ENCODE data around the gene TRIP10.

TRIP10 gene

GRCh38 chr19:6730941-6731670, 8.4 kb upstream of the TRIP10 start:
- CTCF ChIA-PET: no interaction called here
- no peak for DNase-seq (ENCODE audit: extremely low spot score)
- TF ChIP-seq HDGF (IDR thresholded peaks at IDR 0.05; ENCODE audit: borderline replicate concordance) (no peak), SUZ12 (IDR thresholded peaks at IDR 0.05) (no peak), BHLHE40 (IDR thresholded peaks at IDR 0.05; ENCODE audit: borderline replicate concordance) (no peak), LEF1 (IDR thresholded peaks at IDR 0.05; ENCODE audit: borderline replicate concordance) (no peak), NFRKB (IDR thresholded peaks at IDR 0.05) (no peak), FOXA1 (IDR thresholded peaks at IDR 0.05) (no peak), FOXK2 (IDR thresholded peaks at IDR 0.05) (no peak), ZNF384 (IDR thresholded peaks at IDR 0.05) (no peak)
- POLR2A ChIA-PET: no interaction called here

DNA sequence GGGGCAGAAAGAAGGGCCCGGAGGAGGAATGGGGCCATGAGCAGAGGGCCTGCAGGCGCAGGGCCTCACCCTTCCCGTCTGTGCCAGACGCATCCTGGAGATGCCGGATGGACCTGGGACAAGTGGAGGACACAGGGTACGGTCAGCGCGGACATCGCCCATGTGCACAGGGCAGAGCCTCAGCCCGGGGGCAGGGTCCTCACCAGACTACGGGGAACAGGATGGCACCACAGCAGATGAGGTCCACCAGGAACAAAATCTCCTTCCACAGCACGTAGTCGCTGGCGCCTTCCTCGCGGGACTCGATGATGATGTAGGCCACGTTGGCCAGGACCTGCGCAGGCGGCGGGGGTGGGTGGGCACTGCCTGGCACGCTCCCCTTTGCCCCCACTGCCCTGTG, 7.7 kb upstream of the TRIP10 start:
- ChIA-PET POLR2A (no interaction called here), CTCF (no interaction called here)
- TF ChIP-seq NFRKB (IDR thresholded peaks at IDR 0.05): no peak
- no peak for TF ChIP-seq FOXA1 (IDR thresholded peaks at IDR 0.05)
- DNase-seq (ENCODE audit: extremely low spot score): no peak

- TF ChIP-seq CTBP1 (IDR thresholded peaks at IDR 0.05; ENCODE audit: borderline replicate concordance) (no peak), TARDBP (IDR thresholded peaks at IDR 0.05) (no peak), ZNF384 (IDR thresholded peaks at IDR 0.05) (no peak), SP1 (IDR thresholded peaks at IDR 0.05) (no peak), FOXK2 (IDR thresholded peaks at IDR 0.05) (no peak), FOXM1 (IDR thresholded peaks at IDR 0.05; ENCODE audit: borderline replicate concordance) (no peak)
- TF ChIP-seq, protein P1, sequence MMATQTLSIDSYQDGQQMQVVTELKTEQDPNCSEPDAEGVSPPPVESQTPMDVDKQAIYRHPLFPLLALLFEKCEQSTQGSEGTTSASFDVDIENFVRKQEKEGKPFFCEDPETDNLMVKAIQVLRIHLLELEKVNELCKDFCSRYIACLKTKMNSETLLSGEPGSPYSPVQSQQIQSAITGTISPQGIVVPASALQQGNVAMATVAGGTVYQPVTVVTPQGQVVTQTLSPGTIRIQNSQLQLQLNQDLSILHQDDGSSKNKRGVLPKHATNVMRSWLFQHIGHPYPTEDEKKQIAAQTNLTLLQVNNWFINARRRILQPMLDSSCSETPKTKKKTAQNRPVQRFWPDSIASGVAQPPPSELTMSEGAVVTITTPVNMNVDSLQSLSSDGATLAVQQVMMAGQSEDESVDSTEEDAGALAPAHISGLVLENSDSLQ (IDR thresholded peaks at IDR 0.05): no peak
- no peak for DNase-seq (ENCODE audit: extremely low spot score)
- ChIA-PET POLR2A (no interaction called here), CTCF (no interaction called here)
Measured at GRCh38 chr19:6732803-6733337, 6.6 kb upstream of the TRIP10 start.

GRCh38 chr19:6733338-6734095, 6.0 kb upstream of the TRIP10 start:
- POLR2A ChIA-PET: no interaction called here
- TF ChIP-seq TARDBP (IDR thresholded peaks at IDR 0.05) (no peak), SUZ12 (IDR thresholded peaks at IDR 0.05) (no peak), NFRKB (IDR thresholded peaks at IDR 0.05) (no peak), ELF4 (IDR thresholded peaks at IDR 0.05) (no peak)
- no peak for DNase-seq (ENCODE audit: extremely low spot score)
- CTCF ChIA-PET: no interaction called here

DNA sequence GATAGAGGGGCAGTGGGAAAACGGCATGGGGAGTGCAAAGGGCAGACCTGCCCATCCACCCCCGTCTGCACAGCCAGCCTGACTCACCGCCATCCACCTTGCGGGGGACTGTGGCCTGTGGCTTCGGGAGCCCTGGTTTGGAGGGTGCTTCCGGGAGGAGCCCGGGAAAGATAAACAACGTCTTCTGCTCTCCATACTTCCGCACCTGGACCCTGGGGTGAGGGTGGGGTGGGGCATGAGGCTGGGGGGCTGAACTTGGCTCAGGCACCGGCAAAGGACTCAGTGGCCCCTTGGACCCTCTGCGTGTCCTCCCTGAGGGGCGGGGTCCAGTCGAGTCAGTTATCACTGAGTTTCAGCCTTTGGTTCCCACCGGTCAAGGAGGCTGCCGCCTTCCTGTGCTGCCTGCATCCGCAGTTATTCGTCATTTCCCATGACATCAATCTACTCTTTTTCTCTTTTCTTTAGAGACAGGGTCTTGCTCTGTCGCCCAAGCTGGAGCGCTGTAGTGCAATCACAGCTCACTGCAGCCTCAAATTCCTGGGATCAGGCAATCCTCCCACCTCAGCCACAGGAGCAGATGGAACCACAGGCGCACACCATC, 5.3 kb upstream of the TRIP10 start:
- ChIA-PET CTCF (no interaction called here), POLR2A (no interaction called here)
- no peak for TF ChIP-seq NFRKB (IDR thresholded peaks at IDR 0.05)
- TF ChIP-seq, protein P1 (IDR thresholded peaks at IDR 0.05): no peak
- no peak for TF ChIP-seq SUZ12 (IDR thresholded peaks at IDR 0.05)
- no peak for TF ChIP-seq ARNT (IDR thresholded peaks at IDR 0.05)
- TF ChIP-seq ZNF384 (IDR thresholded peaks at IDR 0.05): no peak
- no peak for TF ChIP-seq SP1 (IDR thresholded peaks at IDR 0.05)
- TF ChIP-seq FOXK2 (IDR thresholded peaks at IDR 0.05): no peak
- TF ChIP-seq ELF4 (IDR thresholded peaks at IDR 0.05): no peak
- no peak for TF ChIP-seq CTBP1 (IDR thresholded peaks at IDR 0.05; ENCODE audit: borderline replicate concordance)
- no peak for TF ChIP-seq LEF1 (IDR thresholded peaks at IDR 0.05; ENCODE audit: borderline replicate concordance)
- no peak for TF ChIP-seq FOXM1 (IDR thresholded peaks at IDR 0.05; ENCODE audit: borderline replicate concordance)
- no peak for TF ChIP-seq L3MBTL2 (conservative IDR thresholded peaks at IDR 0.05)
- TF ChIP-seq HDGF (IDR thresholded peaks at IDR 0.05; ENCODE audit: borderline replicate concordance): no peak
- TF ChIP-seq TARDBP (IDR thresholded peaks at IDR 0.05): no peak
- no peak for TF ChIP-seq FOXA1 (IDR thresholded peaks at IDR 0.05)
- TF ChIP-seq BHLHE40 (IDR thresholded peaks at IDR 0.05; ENCODE audit: borderline replicate concordance): no peak
- DNase-seq (ENCODE audit: extremely low spot score): no peak

GRCh38 chr19:6735181-6735911, 4.1 kb upstream of the TRIP10 start:
- DNase-seq (ENCODE audit: extremely low spot score): no peak
- no peak for TF ChIP-seq CTBP1 (IDR thresholded peaks at IDR 0.05; ENCODE audit: borderline replicate concordance)
- no peak for TF ChIP-seq L3MBTL2 (conservative IDR thresholded peaks at IDR 0.05)
- TF ChIP-seq TARDBP (IDR thresholded peaks at IDR 0.05): no peak
- TF ChIP-seq ELF4 (IDR thresholded peaks at IDR 0.05): no peak
- no peak for TF ChIP-seq FOXK2 (IDR thresholded peaks at IDR 0.05)
- no peak for TF ChIP-seq FOXA1 (IDR thresholded peaks at IDR 0.05)
- TF ChIP-seq, protein P1 (IDR thresholded peaks at IDR 0.05): no peak
- no peak for TF ChIP-seq HDGF (IDR thresholded peaks at IDR 0.05; ENCODE audit: borderline replicate concordance)
- TF ChIP-seq SUZ12 (IDR thresholded peaks at IDR 0.05): no peak
- ChIA-PET CTCF (no interaction called here), POLR2A (interaction anchor here (1.4 kb wide), 1 partner anchor 32 kb away, joined by 3 read pairs; no protein-coding TSS in a partner anchor)
